Thoracic aorta (tissue), 2 donors: ENCODE measurements around the gene BABAM2. TPM values are rescaled to one million over a fixed set of nuclear protein-coding genes. Genes with fewer than 3 reads are reported as not detected.

ENCODE experiments used
- ATAC-seq: fragments of 150-250 bp; one replicate; pipeline ENCODE4 v1.8.0; 2017; ENCODE audit warnings: low read depth; ENCODE audit not compliant: insufficient number of reproducible peaks, low FRiP score
- DNase-seq: peaks from one replicate; pipeline ENCODE4 v3.0.0-alpha.2; 2020; ENCODE audit warnings: low spot score
- H3K27ac ChIP-seq, 2 donors: fragments of 200-600 bp; sonication (generic); 1 replicate in 1 of 2; 2 replicates in 1 of 2; pipeline ENCODE4 v1.5.1; 2016; ENCODE audit warnings: mild to moderate bottlenecking in 2 of 2, moderate library complexity in 2 of 2
- H3K27me3 ChIP-seq: fragments of 200-600 bp; sonication (generic); replicated peaks from 2 replicates; pipeline ENCODE4 v1.6.0; 2016; ENCODE audit warnings: mild to moderate bottlenecking; ENCODE audit not compliant: insufficient read depth
- H3K36me3 ChIP-seq: fragments of 200-600 bp; sonication (generic); one replicate; pipeline ENCODE4 v1.5.1; 2016
- H3K4me1 ChIP-seq, 2 donors: fragments of 200-600 bp; sonication (generic); 1 replicate in 1 of 2; 2 replicates in 1 of 2; pipeline versions ENCODE4 v1.5.1 to v1.6.0; 2016; ENCODE audit warnings: low read depth in 2 of 2, mild to moderate bottlenecking in 1 of 2; ENCODE audit not compliant: control insufficient read depth in 1 of 2
- H3K4me3 ChIP-seq: fragments of 200-600 bp; sonication (generic); 2 replicates; pipeline ENCODE4 v1.5.1; 2016; ENCODE audit warnings: mild to moderate bottlenecking
- H3K9me3 ChIP-seq: fragments of 200-600 bp; sonication (generic); 2 replicates; pipeline ENCODE4 v1.5.1; 2016
- CTCF ChIP-seq: fragments of 200-600 bp; sonication (generic); IDR thresholded peaks from one replicate; pipeline ENCODE4 v1.5.1; 2019; ENCODE audit warnings: antibody characterized with exemption
- total RNA-seq, 2 donors: library from RNA; depleted of rRNA; stranded (reverse); fragments of >200 nt; gene quantifications; one replicate each; pipeline versions ENCODE4 v1.1.0 to v1.2.3, GENCODE V29; 2016

BABAM2 gene
- total RNA-seq, 2 donors from 2014 or later, result 24.7 to 32.8 TPM

- no peak for DNase-seq
Measured at GRCh38 chr2:28350196-28350595, 459.7 kb downstream of the BABAM2 start.

GRCh38 chr2:28350791-28351285 lies 460.3 kb downstream of the BABAM2 start:
- Histone ChIP-seq H3K4me3 (no peak overlapping the region), H3K27me3 (no peaks in the 10 kb centered on the region), H3K4me1 (peaks cover 10 to 21% of the 10 kb centered on the region in 2 donors), H3K9me3 (no peaks in the 10 kb centered on the region), H3K27ac (no peak overlapping the region), H3K36me3 (no peaks in the 10 kb centered on the region)
- DNase-seq (no peak), ATAC-seq (no peak)
- no peak for TF ChIP-seq CTCF

More at GRCh38 chr2:28350196-28350595, 459.7 kb downstream of the BABAM2 start:
- Histone ChIP-seq H3K36me3 (no peaks in the 10 kb centered on the region), H3K4me3 (no peak overlapping the region), H3K27me3 (no peaks in the 10 kb centered on the region), H3K9me3 (no peaks in the 10 kb centered on the region), H3K27ac (no peak overlapping the region), H3K4me1 (peaks cover 5 to 15% of the 10 kb centered on the region in 2 donors)
- no peak for TF ChIP-seq CTCF
- ATAC-seq, result no peak

- peaks cover 15 to 29% of the 10 kb centered on the region in 2 donors for H3K4me1 ChIP-seq
- DNase-seq, result no peak
- TF ChIP-seq CTCF, result no peak
- no peak for ATAC-seq
- H3K27me3 ChIP-seq, result no peaks in the 10 kb centered on the region
- H3K27ac ChIP-seq, result no peak overlapping the region
- no peaks in the 10 kb centered on the region for H3K36me3 ChIP-seq
- H3K9me3 ChIP-seq, result no peaks in the 10 kb centered on the region
- no peak overlapping the region for H3K4me3 ChIP-seq
Measured at GRCh38 chr2:28351621-28352020, 461.1 kb downstream of the BABAM2 start.

- ATAC-seq, result no peak
- no peak for DNase-seq
- no peak for TF ChIP-seq CTCF
- Histone ChIP-seq H3K9me3 (no peaks in the 10 kb centered on the region), H3K27me3 (no peaks in the 10 kb centered on the region), H3K4me3 (no peak overlapping the region), H3K36me3 (no peaks in the 10 kb centered on the region), H3K27ac (no peak overlapping the region), H3K4me1 (peaks cover 15 to 32% of the 10 kb centered on the region in 2 donors)
Measured at GRCh38 chr2:28352104-28352503, 461.6 kb downstream of the BABAM2 start.

GRCh38 chr2:28352610-28353195 lies 462.2 kb downstream of the BABAM2 start:
- ATAC-seq, result no peak
- no peak for DNase-seq
- peaks cover 15 to 27% of the 10 kb centered on the region in 2 donors for H3K4me1 ChIP-seq
- no peaks in the 10 kb centered on the region for H3K36me3 ChIP-seq
- H3K27ac ChIP-seq, result no peak overlapping the region
- no peaks in the 10 kb centered on the region for H3K27me3 ChIP-seq
- TF ChIP-seq CTCF, result no peak
- no peak overlapping the region for H3K4me3 ChIP-seq
- no peaks in the 10 kb centered on the region for H3K9me3 ChIP-seq
